ENCODE results near the gene ZNF608.

ZNF608 gene

GRCh38 chr5:124726631-124727362, 19.6 kb downstream of the ZNF608 start:
- H3K9me3 ChIP-seq (ENCODE audit: control insufficient read depth, insufficient read depth, low read length) = no peaks in the 10 kb centered on the region
- H3K4me1 ChIP-seq (ENCODE audit: control insufficient read depth, insufficient read depth, low read length) = peaks cover 41% of the 10 kb centered on the region
- no peaks in the 10 kb centered on the region for H3K27me3 ChIP-seq (ENCODE audit: control insufficient read depth, insufficient read depth, low read length)
- no peak overlapping the region for H3K27ac ChIP-seq (ENCODE audit: low read depth, low read length)
- H3K9ac ChIP-seq (ENCODE audit: low read depth, low read length) = no peak overlapping the region
- no peak overlapping the region for H3K4me3 ChIP-seq (ENCODE audit: low read depth, low read length)
- H3K36me3 ChIP-seq (ENCODE audit: control insufficient read depth, insufficient read depth, low read length) = no peaks in the 10 kb centered on the region

GRCh38 chr5:124725622-124726258, 20.7 kb downstream of the ZNF608 start:
- H3K36me3 ChIP-seq (ENCODE audit: control insufficient read depth, insufficient read depth, low read length) = no peaks in the 10 kb centered on the region
- no peak overlapping the region for H3K9ac ChIP-seq (ENCODE audit: low read depth, low read length)
- H3K4me1 ChIP-seq (ENCODE audit: control insufficient read depth, insufficient read depth, low read length) = peaks cover 44% of the 10 kb centered on the region
- H3K9me3 ChIP-seq (ENCODE audit: control insufficient read depth, insufficient read depth, low read length) = no peaks in the 10 kb centered on the region
- H3K27me3 ChIP-seq (ENCODE audit: control insufficient read depth, insufficient read depth, low read length) = no peaks in the 10 kb centered on the region
- H3K27ac ChIP-seq (ENCODE audit: low read depth, low read length) = no peak overlapping the region
- H3K4me3 ChIP-seq (ENCODE audit: low read depth, low read length) = no peak overlapping the region

GRCh38 chr5:124725040-124725434, 21.4 kb downstream of the ZNF608 start:
- Histone ChIP-seq H3K36me3 (ENCODE audit: control insufficient read depth, insufficient read depth, low read length) (no peaks in the 10 kb centered on the region), H3K9me3 (ENCODE audit: control insufficient read depth, insufficient read depth, low read length) (no peaks in the 10 kb centered on the region), H3K9ac (ENCODE audit: low read depth, low read length) (no peak overlapping the region), H3K4me1 (ENCODE audit: control insufficient read depth, insufficient read depth, low read length) (peaks cover 44% of the 10 kb centered on the region), H3K27ac (ENCODE audit: low read depth, low read length) (no peak overlapping the region), H3K4me3 (ENCODE audit: low read depth, low read length) (no peak overlapping the region), H3K27me3 (ENCODE audit: control insufficient read depth, insufficient read depth, low read length) (no peaks in the 10 kb centered on the region)

- Histone ChIP-seq H3K36me3 (ENCODE audit: control insufficient read depth, insufficient read depth, low read length) (no peaks in the 10 kb centered on the region), H3K4me3 (ENCODE audit: low read depth, low read length) (no peak overlapping the region), H3K9me3 (ENCODE audit: control insufficient read depth, insufficient read depth, low read length) (no peaks in the 10 kb centered on the region), H3K27me3 (ENCODE audit: control insufficient read depth, insufficient read depth, low read length) (no peaks in the 10 kb centered on the region), H3K27ac (ENCODE audit: low read depth, low read length) (no peak overlapping the region), H3K4me1 (ENCODE audit: control insufficient read depth, insufficient read depth, low read length) (peaks cover 45% of the 10 kb centered on the region), H3K9ac (ENCODE audit: low read depth, low read length) (no peak overlapping the region)
These were observed 21.9 kb downstream of the ZNF608 start for GRCh38 chr5:124724357-124725039.

GRCh38 chr5:124721229-124721735, 25.2 kb downstream of the ZNF608 start:
- no peaks in the 10 kb centered on the region for H3K9me3 ChIP-seq (ENCODE audit: control insufficient read depth, insufficient read depth, low read length)
- peak overlapping the region; percentile 7 for H3K27ac ChIP-seq (ENCODE audit: low read depth, low read length)
- H3K4me1 ChIP-seq (ENCODE audit: control insufficient read depth, insufficient read depth, low read length) = peaks cover 53% of the 10 kb centered on the region
- no peak overlapping the region for H3K9ac ChIP-seq (ENCODE audit: low read depth, low read length)
- H3K4me3 ChIP-seq (ENCODE audit: low read depth, low read length) = no peak overlapping the region
- H3K27me3 ChIP-seq (ENCODE audit: control insufficient read depth, insufficient read depth, low read length) = no peaks in the 10 kb centered on the region
- H3K36me3 ChIP-seq (ENCODE audit: control insufficient read depth, insufficient read depth, low read length) = no peaks in the 10 kb centered on the region

- peaks cover 53% of the 10 kb centered on the region for H3K4me1 ChIP-seq (ENCODE audit: control insufficient read depth, insufficient read depth, low read length)
- peak overlapping the region; percentile 76 for H3K27ac ChIP-seq (ENCODE audit: low read depth, low read length)
- H3K9me3 ChIP-seq (ENCODE audit: control insufficient read depth, insufficient read depth, low read length) = no peaks in the 10 kb centered on the region
- H3K27me3 ChIP-seq (ENCODE audit: control insufficient read depth, insufficient read depth, low read length) = no peaks in the 10 kb centered on the region
- H3K4me3 ChIP-seq (ENCODE audit: low read depth, low read length) = no peak overlapping the region
- H3K9ac ChIP-seq (ENCODE audit: low read depth, low read length) = no peak overlapping the region
- no peaks in the 10 kb centered on the region for H3K36me3 ChIP-seq (ENCODE audit: control insufficient read depth, insufficient read depth, low read length)
These were observed 25.8 kb downstream of the ZNF608 start for GRCh38 chr5:124720593-124720992.

- H3K27ac ChIP-seq (ENCODE audit: low read depth, low read length) = peak overlapping the region; percentile 76
- no peaks in the 10 kb centered on the region for H3K27me3 ChIP-seq (ENCODE audit: control insufficient read depth, insufficient read depth, low read length)
- no peaks in the 10 kb centered on the region for H3K9me3 ChIP-seq (ENCODE audit: control insufficient read depth, insufficient read depth, low read length)
- no peak overlapping the region for H3K4me3 ChIP-seq (ENCODE audit: low read depth, low read length)
- H3K9ac ChIP-seq (ENCODE audit: low read depth, low read length) = no peak overlapping the region
- H3K4me1 ChIP-seq (ENCODE audit: control insufficient read depth, insufficient read depth, low read length) = peaks cover 46% of the 10 kb centered on the region
- H3K36me3 ChIP-seq (ENCODE audit: control insufficient read depth, insufficient read depth, low read length) = no peaks in the 10 kb centered on the region
These were observed 27.1 kb downstream of the ZNF608 start for GRCh38 chr5:124719113-124719967.

- no peaks in the 10 kb centered on the region for H3K27me3 ChIP-seq (ENCODE audit: control insufficient read depth, insufficient read depth, low read length)
- no peak overlapping the region for H3K4me3 ChIP-seq (ENCODE audit: low read depth, low read length)
- H3K9ac ChIP-seq (ENCODE audit: low read depth, low read length) = no peak overlapping the region
- H3K36me3 ChIP-seq (ENCODE audit: control insufficient read depth, insufficient read depth, low read length) = no peaks in the 10 kb centered on the region
- peak overlapping the region; percentile 0 for H3K27ac ChIP-seq (ENCODE audit: low read depth, low read length)
- H3K4me1 ChIP-seq (ENCODE audit: control insufficient read depth, insufficient read depth, low read length) = peaks cover 48% of the 10 kb centered on the region
- H3K9me3 ChIP-seq (ENCODE audit: control insufficient read depth, insufficient read depth, low read length) = no peaks in the 10 kb centered on the region
These were observed 28.1 kb downstream of the ZNF608 start for GRCh38 chr5:124718380-124718789.

GRCh38 chr5:124716169-124716568, 30.3 kb downstream of the ZNF608 start:
- H3K27ac ChIP-seq (ENCODE audit: low read depth, low read length) = no peak overlapping the region
- H3K9ac ChIP-seq (ENCODE audit: low read depth, low read length) = no peak overlapping the region
- peaks cover 42% of the 10 kb centered on the region for H3K4me1 ChIP-seq (ENCODE audit: control insufficient read depth, insufficient read depth, low read length)
- no peak overlapping the region for H3K4me3 ChIP-seq (ENCODE audit: low read depth, low read length)
- no peaks in the 10 kb centered on the region for H3K36me3 ChIP-seq (ENCODE audit: control insufficient read depth, insufficient read depth, low read length)
- H3K9me3 ChIP-seq (ENCODE audit: control insufficient read depth, insufficient read depth, low read length) = no peaks in the 10 kb centered on the region
- H3K27me3 ChIP-seq (ENCODE audit: control insufficient read depth, insufficient read depth, low read length) = no peaks in the 10 kb centered on the region

- peaks cover 33% of the 10 kb centered on the region for H3K4me1 ChIP-seq (ENCODE audit: control insufficient read depth, insufficient read depth, low read length)
- H3K9ac ChIP-seq (ENCODE audit: low read depth, low read length) = no peak overlapping the region
- no peak overlapping the region for H3K27ac ChIP-seq (ENCODE audit: low read depth, low read length)
- no peaks in the 10 kb centered on the region for H3K27me3 ChIP-seq (ENCODE audit: control insufficient read depth, insufficient read depth, low read length)
- no peaks in the 10 kb centered on the region for H3K36me3 ChIP-seq (ENCODE audit: control insufficient read depth, insufficient read depth, low read length)
- H3K4me3 ChIP-seq (ENCODE audit: low read depth, low read length) = no peak overlapping the region
- H3K9me3 ChIP-seq (ENCODE audit: control insufficient read depth, insufficient read depth, low read length) = no peaks in the 10 kb centered on the region
These were observed 31.5 kb downstream of the ZNF608 start for GRCh38 chr5:124714910-124715309.

Data from HUES48 (cell line).